Measurements from ENCODE around the gene DOCK9.

The DOCK9 gene

GRCh38 chr13:98843482-98843877 is 134.4 kb downstream of the DOCK9 start:
- no peaks in the 10 kb centered on the region for H3K27me3 ChIP-seq (ENCODE audit: insufficient read depth, low read depth, severe bottlenecking)
- no peak for TF ChIP-seq CTCF (IDR thresholded peaks at IDR 0.05; ENCODE audit: low read depth, low read length)
- H3K36me3 ChIP-seq, result peaks cover 14% of the 10 kb centered on the region
- no peak overlapping the region for H3K27ac ChIP-seq
- no peaks in the 10 kb centered on the region for H3K9me3 ChIP-seq (ENCODE audit: severe bottlenecking)
- no peak for DNase-seq
- H3K4me3 ChIP-seq (ENCODE audit: low read depth, low read length), result no peak overlapping the region

- peak; percentile 97 for TF ChIP-seq CTCF (IDR thresholded peaks at IDR 0.05; ENCODE audit: low read depth, low read length)
- Histone ChIP-seq H3K27ac (no peak overlapping the region), H3K9me3 (ENCODE audit: severe bottlenecking) (no peaks in the 10 kb centered on the region), H3K27me3 (ENCODE audit: insufficient read depth, low read depth, severe bottlenecking) (no peaks in the 10 kb centered on the region), H3K4me3 (ENCODE audit: low read depth, low read length) (no peak overlapping the region), H3K36me3 (peaks cover 14% of the 10 kb centered on the region)
- DNase-seq, result peak; percentile 93
Observed at GRCh38 chr13:98842858-98843481, 134.9 kb downstream of the DOCK9 start.

- Histone ChIP-seq H3K4me3 (ENCODE audit: low read depth, low read length) (no peak overlapping the region), H3K36me3 (peaks cover 14% of the 10 kb centered on the region), H3K27ac (no peak overlapping the region), H3K9me3 (ENCODE audit: severe bottlenecking) (no peaks in the 10 kb centered on the region), H3K27me3 (ENCODE audit: insufficient read depth, low read depth, severe bottlenecking) (no peaks in the 10 kb centered on the region)
- TF ChIP-seq CTCF (IDR thresholded peaks at IDR 0.05; ENCODE audit: low read depth, low read length), result no peak
- peak; percentile 45 for DNase-seq
Observed at GRCh38 chr13:98842070-98842469, 135.8 kb downstream of the DOCK9 start.

DNA sequence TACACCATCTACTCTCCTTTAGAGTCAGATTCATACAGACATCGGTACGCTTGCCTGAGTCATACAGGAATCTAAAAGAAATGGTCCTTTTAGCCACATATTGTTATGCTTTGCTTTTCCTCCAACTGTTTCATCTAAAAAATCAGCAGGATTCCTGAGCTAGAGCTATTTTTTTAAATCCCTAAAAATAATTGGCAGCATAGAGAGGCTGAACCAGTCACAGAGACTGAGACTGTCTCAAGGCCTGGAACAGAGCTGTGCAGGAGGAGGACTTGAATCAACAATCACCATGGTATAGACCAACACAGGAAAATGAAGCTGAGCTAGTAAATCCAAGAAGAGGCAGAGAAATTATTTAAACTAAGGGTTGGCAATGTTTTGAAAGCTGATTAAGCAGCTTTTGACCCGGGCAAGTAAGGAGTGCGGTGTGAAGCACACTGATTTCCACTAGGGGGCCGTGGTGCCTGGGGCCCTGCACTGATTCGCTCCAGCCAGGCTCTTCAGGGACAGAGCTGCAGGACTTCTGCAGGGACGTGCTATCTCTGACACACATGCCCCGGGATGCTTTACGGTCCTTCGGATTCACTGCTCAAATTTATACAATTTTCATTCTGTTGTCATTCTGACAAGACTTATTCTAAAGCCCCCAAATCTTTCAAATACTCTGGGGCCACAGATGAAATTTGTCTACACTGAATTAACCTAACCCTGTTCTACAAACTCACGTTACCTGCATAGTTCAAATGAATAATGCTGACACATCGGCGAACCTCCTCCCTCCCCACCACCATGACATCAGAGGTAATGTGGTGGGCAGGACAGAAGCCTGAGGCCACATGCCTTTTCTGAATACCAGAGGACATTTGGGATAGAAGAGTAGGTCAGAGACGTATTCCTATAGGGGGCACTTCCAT is 137.8 kb downstream of the DOCK9 start:
- DNase-seq, result peak; percentile 90
- peak; percentile 99 for TF ChIP-seq CTCF (IDR thresholded peaks at IDR 0.05; ENCODE audit: low read depth, low read length)

GRCh38 chr13:98838776-98839175 is 139.1 kb downstream of the DOCK9 start:
- no peak for TF ChIP-seq CTCF (IDR thresholded peaks at IDR 0.05; ENCODE audit: low read depth, low read length)

More for the DNA sequence above, 137.8 kb downstream of the DOCK9 start:
- H3K4me3 ChIP-seq (ENCODE audit: low read depth, low read length), result no peak overlapping the region
- peak overlapping the region; percentile 6; the same call in 1 of the 2 replicates for H3K27ac ChIP-seq
- no peaks in the 10 kb centered on the region for H3K9me3 ChIP-seq (ENCODE audit: severe bottlenecking)
- H3K27me3 ChIP-seq (ENCODE audit: insufficient read depth, low read depth, severe bottlenecking), result no peaks in the 10 kb centered on the region
- H3K36me3 ChIP-seq, result peaks cover 5% of the 10 kb centered on the region

More at GRCh38 chr13:98838776-98839175, 139.1 kb downstream of the DOCK9 start:
- Histone ChIP-seq H3K36me3 (no peaks in the 10 kb centered on the region; the same call in 1 of the 2 replicates), H3K27me3 (ENCODE audit: insufficient read depth, low read depth, severe bottlenecking) (no peaks in the 10 kb centered on the region), H3K4me3 (ENCODE audit: low read depth, low read length) (no peak overlapping the region), H3K9me3 (ENCODE audit: severe bottlenecking) (no peaks in the 10 kb centered on the region), H3K27ac (no peak overlapping the region)
- DNase-seq, result no peak
